Lower leg skin (tissue), 3 donors: ENCODE results near the gene CADPS2.

Experiments
- POLR2A ChIP-seq, 2 donors: fragments of 450-650 bp; IDR thresholded peaks; one replicate each; pipeline ENCODE4 v1.6.1; 2016 to 2017; ENCODE audit warnings: antibody characterized with exemption in 2 of 2, mild to moderate bottlenecking in 1 of 2, moderate library complexity in 1 of 2
- TF ChIP-seq, protein P1 (sequence below), 3 donors: fragments of 450-650 bp; IDR thresholded peaks; one replicate each; pipeline ENCODE4 v1.5.1; 2016; ENCODE audit warnings: antibody characterized with exemption in 3 of 3, mild to moderate bottlenecking in 3 of 3, moderate library complexity in 2 of 3

DNA sequence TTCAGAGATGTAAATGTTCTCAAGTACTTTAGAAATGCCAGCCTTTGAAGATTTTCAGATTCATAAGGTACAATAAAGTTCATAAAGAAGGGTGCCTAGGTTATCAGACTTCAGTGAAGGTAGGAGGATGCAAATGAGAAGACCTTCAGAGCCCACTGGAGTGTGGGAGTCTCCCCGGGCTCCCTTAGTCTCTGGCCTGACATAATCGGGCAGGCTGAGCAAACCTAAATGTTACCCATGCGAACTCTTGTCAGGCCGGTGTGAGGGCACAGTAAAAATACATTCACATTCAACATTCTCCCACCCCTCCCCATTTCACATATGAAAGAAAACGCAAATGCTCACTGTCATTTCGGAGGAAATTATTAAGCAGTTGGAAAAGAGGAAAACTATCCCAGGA is 479.1 kb downstream of the CADPS2 start:
- no peak for TF ChIP-seq POLR2A (IDR thresholded peaks at IDR 0.05)
- TF ChIP-seq, protein P1, sequence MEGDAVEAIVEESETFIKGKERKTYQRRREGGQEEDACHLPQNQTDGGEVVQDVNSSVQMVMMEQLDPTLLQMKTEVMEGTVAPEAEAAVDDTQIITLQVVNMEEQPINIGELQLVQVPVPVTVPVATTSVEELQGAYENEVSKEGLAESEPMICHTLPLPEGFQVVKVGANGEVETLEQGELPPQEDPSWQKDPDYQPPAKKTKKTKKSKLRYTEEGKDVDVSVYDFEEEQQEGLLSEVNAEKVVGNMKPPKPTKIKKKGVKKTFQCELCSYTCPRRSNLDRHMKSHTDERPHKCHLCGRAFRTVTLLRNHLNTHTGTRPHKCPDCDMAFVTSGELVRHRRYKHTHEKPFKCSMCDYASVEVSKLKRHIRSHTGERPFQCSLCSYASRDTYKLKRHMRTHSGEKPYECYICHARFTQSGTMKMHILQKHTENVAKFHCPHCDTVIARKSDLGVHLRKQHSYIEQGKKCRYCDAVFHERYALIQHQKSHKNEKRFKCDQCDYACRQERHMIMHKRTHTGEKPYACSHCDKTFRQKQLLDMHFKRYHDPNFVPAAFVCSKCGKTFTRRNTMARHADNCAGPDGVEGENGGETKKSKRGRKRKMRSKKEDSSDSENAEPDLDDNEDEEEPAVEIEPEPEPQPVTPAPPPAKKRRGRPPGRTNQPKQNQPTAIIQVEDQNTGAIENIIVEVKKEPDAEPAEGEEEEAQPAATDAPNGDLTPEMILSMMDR (IDR thresholded peaks at IDR 0.05), result no peak
